RKO (cell line): ENCODE data around the gene DIMT1.

Experiments
- DNase-seq: peaks from one replicate; pipeline ENCODE4 v3.0.0-alpha.2; 2016; ENCODE audit warnings: low spot score

DIMT1 gene

DNA sequence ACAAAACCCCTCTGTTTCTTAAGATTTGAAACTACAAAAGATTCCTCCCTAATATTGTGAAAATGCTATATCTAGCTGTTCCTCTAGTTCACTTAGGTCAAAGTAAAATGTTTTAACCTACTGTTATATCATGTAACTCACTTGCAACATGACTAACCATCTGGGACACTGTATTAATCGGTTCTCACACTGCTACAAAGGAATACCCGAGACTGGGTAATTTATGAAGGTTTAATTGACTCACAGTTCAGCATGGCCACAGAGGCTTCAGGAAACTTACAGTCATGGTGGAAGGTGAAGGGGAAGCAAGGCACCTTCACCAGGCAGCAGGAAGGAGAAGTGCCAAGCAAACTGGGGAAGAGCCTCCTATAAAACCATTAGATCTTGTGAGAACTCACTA lies 34.7 kb downstream of the DIMT1 start:
- no peak for DNase-seq

DNA sequence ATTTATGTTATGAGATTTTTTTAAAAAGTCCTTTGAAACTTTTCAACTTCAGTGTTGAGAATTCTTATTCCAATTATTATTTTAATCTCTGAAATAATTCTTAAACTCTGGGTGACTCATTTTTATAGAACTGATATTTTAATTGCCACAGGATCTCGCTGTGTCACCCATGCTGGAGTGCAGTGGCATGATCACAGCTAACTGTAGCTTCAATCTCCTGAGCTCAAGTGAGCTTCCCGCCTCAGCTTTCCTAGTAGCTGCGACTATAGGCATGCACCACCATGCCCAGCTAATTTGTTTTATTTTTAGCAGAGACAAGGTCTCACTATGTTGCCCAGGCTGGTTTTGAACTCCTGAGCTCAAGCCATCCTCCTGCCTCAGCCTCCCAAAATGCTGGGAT lies 41.0 kb downstream of the DIMT1 start:
- DNase-seq, result no peak

DNA sequence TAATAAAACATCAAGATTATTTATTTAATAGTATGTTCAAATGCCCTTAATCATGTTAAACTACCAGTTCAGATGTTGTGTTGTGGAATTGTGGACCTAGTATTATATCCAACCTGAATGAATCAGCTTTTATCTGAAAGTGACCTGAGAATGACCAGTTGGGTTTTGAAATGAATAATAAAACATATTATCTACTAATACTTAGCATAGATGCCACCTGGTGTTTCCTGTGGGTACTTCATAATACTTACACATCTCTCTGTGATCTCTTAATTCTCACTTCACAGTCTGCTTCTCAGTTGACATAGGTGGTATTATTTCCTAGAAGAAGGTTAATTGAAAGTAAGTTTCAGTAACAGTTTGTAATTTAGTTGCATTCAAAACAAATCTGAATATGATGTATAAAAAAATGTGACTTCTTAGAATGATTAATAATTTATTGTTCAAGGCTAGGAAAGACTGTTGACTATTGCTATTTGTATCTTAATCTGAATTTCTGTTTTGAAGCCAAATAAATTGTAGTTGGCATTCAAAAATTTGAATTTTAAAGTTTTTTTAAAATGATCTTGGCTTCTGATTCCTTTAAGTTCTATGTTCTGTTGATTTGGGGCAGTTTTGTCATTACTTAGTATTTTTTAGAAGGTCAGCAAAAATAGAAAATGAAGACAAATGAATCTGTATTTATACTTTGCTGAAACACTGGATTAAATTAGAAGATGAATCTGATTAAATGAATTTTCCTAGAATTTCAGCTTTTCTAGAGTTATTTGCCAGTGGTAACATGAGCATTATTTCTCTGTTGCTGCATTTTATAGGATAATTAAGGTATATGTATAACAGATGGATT lies 49.5 kb downstream of the DIMT1 start:
- peak; percentile 76 for DNase-seq

DNA sequence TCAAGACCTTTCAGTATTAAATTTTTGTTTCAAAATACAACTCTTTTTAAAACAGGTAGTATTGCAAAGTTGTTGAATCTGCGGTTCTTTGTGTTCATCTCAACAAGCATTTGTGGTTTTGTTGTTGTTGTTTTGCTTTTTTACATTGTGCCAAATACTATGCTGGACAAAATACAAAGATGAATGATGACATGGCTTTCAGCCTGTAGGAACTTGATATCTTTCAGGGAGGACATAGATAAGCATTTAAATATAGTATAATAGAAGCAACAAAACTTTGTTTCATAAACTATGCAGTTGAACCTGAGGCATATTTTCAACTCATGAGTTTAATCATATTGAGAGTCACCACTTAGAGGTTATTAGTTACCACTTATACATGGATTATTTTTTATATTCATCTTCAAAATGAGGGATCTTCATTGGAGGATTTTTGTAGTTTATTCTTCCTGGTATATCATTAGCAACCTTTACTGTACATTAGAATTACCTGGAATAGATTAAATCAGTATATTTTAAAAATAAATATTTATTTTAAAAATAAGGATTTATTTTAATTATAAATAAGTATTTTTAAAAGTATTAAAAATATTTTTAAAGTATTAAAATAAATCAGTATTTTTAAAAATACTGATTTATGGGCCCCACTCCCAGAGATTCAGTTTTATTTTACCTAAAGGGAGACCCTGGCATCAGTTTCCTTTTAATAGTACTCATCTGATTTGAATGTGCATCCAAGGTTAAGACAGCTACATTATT lies 54.8 kb downstream of the DIMT1 start:
- no peak for DNase-seq

DNA sequence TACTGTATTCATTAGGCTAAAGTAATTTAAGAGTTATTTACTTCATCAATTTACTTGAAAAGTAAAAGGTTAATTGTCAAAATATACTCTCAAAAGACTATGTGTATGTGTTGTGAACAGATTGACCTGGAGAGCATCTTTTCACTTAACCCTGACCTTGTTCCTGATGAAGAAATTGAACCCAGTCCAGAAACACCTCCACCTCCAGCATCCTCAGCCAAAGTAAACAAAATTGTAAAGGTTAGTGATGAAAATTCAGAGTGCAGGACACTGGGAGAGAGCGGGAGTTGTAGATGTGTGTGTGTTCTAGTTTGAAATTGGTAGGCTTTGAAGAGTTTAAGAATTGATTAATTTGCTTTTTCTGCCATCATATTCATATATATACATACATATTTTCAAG lies 55.8 kb downstream of the DIMT1 start:
- DNase-seq, result no peak

DNA sequence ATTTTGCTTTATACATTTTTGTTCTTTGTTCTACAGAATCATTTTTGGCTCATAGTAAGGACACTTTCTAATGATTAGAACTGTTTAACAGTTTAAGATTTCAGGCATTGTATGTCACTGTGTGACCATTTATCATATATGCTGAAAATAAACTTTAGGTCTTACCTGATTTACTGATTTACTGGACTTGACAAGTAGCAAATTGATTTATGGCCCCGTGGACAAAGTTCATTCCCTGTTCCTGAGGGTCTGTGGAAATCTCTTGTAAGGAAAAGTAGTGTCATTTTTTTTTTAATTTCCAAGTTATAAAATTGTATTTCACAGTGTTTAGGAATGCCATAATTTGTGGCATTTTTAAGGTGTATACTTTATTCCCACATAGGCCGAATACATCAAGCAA lies 57.0 kb downstream of the DIMT1 start:
- no peak for DNase-seq

DNA sequence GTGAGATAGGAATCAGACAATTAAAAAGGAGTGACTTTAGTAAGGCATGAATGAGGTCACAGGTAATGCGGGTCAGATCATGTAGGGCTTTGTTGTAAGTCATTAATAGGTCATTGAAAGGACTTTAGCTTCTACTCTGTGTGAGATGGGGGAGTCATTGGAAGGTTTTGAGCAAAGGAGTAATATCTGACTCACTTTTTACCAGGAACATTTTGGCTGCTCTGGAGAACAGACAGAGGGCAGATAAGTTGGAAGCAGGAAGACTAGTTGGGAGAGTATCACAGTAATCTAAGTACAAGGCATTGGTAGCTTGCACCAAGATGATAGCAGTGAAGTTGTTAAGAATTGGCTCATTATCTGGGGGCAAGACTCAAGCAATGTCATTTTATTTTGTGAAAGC lies 60.3 kb downstream of the DIMT1 start:
- peak; percentile 21 for DNase-seq

DNA sequence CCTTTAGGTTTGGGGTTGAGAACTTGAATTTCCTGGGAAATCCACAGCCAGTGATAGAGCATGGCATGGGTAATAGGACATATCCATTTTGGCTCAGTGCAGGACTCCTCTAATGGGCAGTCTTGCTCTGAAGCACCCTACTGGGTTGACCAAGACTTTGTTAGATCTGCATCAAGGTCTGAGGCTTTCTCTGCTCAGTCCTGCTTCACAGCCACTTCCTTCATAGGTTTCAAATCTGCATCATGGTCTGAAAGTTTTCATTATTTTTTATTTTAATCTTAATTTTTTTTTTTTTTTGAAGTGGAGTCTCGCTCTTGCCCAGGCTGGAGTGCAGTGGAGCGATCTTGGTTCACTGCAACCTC lies 61.2 kb downstream of the DIMT1 start:
- no peak for DNase-seq

DNA sequence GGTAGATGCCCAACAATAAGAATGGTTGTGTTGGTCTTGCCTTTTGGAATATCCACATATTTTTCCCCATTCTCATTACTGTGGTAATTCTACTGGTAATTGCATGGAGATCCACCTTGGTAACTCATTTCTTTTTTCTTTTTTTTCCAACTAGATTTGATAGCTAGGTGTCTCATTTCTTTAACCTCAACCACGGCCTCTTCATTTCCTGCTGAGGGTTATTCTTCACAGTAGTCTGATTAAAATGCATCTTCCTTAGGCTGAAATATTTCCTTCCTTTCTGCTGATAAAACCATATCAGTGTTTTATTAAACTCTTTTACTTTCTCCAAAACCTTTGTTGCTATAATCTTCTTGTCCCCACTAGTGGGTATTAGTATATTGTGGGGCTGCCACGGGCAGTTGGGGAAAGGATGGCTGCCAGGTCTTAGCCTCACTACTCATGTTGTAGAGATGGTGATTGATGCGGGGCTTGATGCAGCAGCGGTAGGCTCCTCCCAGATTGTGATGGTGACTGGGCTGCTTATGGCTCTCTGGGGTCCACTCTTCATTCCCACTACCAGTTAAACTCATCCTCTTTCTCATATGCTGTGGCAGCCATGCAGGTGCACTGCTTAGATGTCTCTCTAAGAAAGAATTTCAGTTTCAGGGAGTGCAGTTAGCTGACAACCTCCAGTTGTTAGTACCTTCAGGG lies 61.8 kb downstream of the DIMT1 start:
- no peak for DNase-seq

DNA sequence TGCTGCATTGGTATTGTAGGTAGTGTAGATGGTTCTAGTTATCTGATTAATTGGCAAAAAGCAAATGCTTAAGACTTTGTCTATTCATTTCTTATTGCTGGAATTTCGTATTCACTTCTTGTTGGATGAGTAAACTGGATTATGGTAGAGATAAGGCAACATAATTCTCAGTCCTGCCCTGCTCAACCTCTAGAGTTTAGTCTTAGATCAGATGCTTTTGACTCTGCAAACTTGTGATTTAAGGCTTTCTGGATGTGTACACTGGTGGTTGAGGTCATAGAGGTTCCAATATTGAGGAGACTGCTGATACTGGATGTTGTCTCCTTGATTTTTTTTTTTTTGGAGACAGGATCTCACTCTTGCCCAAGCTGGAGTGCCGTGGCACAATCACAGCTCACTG lies 62.7 kb downstream of the DIMT1 start:
- DNase-seq, result no peak

DNA sequence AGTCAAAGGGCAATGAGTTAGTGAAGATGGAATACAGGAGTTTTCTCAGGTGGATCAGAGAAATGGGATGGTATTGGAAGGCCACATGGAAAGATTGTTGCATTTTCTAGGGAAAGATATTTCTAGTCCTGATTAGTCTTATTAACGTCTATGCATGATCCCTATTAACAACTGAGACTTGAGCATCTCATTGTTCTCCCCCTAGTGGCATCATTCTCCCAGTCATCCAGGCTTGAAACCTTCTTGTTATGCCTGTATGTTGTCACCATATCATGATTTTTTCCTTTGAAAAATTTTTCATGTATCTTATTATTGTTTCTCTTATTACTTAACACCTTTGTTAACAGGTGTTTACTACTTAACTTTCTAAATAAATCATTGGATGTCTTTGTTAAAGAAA lies 63.3 kb downstream of the DIMT1 start:
- peak; percentile 38 for DNase-seq
